ENCODE results near the gene TLX2.
"Not testable (repeated sequence)": the region's sequence is repeated elsewhere in the genome, so short reads cannot be mapped to it uniquely, and the experiment has no call there.

Gene TLX2

DNA sequence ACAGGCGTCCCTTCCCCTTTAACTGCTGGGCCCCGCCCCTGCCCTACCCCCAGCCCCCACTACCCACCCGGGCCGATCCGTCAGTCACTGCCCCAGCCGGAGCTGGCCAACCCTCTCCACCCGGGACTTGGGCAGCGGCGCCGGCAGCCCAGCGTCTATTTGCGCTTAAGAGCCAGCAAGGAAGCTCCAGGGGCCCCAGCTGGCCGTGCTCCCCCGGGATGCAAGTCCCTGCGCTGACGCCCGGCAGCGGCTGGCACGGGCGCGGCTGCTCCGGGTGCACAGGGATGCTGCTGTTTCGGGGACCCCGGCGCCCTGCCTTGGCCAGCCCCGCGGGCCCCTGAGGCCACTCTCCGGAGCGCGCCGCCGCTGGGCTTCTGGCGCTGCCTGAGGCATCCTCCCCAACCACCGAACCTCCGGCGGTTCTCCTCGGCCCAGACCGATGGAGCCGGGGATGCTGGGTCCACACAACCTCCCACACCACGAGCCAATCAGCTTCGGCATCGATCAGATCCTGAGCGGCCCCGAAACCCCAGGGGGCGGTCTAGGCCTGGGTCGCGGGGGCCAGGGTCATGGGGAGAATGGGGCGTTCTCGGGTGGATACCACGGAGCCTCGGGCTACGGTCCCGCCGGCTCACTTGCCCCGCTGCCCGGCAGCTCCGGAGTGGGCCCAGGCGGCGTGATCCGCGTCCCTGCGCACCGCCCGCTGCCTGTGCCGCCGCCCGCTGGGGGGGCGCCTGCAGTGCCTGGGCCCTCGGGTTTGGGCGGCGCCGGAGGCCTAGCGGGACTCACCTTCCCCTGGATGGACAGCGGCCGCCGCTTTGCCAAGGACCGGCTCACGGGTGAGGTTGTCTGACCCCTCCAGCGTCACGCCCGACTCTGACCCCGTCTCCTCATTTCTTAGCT is at the start of gene TLX2:
TSS of gene TLX2 (plus strand) at position 83 of the 903 bp plus-strand sequence. CDS start at position 440, 357 bp downstream.
- DNase-seq (ENCODE audit: low read depth in 2 of 2): no peak

DNA sequence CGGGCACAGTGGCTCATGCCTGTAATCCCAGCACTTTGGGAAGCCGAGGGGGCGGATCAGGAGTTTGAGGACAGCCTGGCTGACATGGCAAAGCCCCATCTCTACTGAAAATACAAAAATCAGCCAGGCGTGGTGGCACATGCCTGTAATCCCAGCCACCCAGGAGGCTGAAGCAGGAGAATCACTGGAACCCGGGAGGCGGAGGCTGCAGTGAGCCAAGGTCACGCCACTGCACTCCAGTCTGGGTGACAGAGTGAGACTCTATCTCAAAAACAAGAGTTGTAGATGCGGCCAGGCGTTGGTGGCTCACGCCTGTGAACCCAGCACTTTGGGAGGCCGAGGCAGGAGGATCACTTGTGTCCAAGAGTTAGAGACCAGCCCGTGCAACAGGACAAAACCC is 43.5 kb upstream of the TLX2 start:
- not testable (repeated sequence) for DNase-seq (ENCODE audit: low read depth in 2 of 2)

DNA sequence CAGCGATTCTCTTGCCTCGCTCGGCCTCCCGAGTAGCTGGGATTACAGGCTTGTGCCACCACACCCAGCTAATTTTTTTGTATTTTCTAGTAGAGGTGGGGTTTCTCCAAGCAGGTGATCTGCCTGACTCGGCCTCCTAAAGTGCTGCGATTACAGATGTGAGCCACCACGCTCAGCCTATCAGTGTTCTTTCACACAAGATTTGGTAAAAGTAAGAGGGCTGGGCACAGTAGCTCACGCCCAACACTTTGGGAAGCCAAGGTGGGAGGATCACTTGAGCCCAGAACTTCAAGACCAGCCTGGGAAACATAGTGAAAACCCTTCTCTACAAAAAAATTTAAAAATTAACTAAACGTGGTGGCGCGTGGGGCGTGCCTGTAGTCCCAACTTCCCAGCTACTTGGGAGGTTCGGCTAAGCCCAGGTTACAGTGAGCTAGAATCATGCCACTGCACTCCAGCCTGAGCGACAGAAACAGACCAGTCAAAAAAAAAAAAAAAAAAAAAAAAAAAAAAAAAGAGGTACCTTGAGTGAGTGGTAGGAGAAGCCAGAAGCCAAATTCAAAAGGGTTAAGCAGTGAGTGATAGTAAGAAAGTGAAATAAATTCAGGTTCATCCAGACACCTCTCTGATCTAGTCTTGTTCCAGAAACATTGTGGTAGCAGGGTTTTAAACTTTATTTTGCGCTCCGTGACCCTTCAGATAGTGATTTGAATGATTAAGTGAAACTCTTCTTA is 42.8 kb upstream of the TLX2 start:
- no peak for DNase-seq (ENCODE audit: low read depth in 2 of 2)

DNA sequence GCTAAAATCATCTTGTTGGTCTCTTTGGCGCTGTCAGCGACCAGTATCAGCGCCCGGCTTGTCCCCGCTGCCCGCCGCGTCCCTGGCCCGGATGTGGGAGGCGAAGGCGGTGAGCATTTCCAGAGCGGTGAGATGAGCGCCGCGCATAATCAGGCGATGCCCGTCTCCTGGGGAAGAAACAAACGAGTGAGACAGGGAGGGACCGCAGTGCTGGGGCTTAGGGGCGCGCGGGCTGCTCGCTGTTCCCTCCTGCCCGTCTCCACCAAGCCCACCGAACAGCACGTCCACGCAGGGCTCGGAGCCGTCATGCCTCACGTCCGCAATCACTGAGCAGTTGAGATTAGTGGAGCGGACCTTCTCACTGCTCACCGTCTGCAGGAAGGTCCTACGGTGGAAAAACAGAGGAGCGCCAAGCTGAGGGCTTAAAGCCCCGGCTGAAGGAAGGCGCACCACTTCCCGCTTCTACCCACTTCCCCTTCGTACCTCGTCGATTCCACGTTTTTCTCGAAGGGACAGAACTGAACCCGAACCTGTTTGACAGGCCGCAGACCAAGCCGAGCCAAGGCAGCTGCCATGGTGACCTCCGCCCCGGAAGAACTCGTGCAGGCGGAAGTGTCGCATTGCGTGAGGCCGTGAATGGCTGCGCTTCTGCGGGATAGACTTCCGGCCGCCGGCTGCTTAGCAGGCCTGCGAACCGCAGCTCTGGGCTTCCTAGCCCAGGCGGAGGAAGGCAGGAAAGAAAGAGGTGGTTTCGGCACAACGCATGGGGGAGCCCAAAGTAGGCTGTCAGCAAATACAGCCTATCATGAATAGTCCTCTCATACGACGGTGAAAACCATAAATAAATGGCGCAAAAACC is 41.9 kb upstream of the TLX2 start, which contains the start of gene MRPL53:
TSS of gene MRPL53 (minus strand) at position 595 of the 859 bp plus-strand sequence. CDS start at position 575, 20 bp downstream.
- DNase-seq (ENCODE audit: low read depth in 2 of 2): peak; percentile 88 to 96

DNA sequence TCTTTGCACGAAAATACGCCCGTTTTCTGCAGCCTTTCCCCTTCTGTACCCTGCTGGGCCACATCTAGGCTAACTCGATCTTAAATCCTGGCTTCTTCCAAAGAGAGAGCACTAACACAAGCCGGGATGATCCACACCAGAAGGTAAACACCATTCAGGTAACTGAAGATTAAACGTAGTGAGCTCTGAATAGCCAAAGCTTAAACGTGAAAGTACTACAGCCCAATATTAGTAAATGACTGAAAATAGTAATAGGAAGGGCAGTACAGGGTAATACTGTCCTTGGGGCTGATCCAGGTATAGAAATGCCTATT is 41.3 kb upstream of the TLX2 start:
- no peak for DNase-seq (ENCODE audit: low read depth in 2 of 2)

DNA sequence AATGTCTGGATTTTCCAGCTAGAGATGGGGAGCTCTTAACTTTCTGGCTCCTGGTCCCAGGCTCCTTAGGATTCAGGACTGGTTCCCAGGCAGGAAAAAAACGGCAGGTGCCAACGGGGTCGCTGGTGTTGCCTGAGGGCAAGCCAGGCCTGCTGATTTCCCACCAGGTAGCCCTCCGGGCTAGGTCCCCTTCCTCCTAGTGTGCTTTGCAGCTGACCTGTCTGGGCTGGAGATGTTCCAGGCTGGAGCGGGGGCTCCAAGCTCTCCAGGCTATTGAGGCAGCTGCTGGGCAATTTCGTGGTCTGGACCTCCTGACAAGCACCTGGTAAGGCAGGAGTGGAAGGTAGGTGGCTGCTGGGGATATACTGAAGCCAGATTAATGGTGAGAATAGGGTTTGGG is 39.8 kb upstream of the TLX2 start:
- DNase-seq (ENCODE audit: low read depth in 2 of 2): no peak

DNA sequence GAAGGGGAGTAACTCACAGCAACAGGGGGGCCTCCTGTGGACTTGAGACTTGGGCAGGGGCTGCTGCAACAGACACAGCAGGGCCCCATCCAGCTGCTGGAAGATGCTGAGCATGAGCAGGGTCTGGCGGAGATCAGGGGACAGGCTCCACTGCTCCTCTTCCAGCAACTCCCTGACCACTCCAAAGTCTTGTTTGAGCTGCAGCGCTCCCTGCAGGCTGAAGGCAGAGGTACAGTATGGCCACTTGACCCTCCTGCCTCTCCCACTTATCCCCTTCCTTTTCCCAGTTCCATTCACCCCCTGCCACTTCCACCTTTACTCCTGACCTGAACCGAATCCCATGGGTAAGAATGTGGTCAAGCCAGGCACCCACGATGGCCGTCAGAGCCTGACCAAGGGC is 39.4 kb upstream of the TLX2 start:
- DNase-seq (ENCODE audit: low read depth in 2 of 2): no peak

DNA sequence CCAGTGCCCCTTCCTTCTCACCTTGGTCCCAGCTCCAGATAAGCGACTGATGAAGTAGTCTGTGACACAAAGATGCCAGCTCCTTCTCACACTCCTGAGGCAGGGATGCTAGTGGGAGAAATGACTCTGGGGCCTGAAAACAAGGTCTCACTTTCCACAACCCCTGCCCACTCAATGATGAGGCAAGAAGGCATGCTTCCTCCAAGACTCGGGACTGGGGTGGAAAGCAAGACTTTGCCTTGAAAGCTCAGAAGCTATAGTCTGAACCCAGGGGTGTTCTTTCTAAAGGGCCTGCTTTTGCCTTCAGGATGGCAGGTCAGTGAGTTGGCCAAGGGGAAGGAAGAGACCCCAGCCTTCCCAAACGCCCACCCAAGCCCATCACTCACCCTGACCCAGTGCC is 32.8 kb upstream of the TLX2 start:
- DNase-seq (ENCODE audit: low read depth in 2 of 2): no peak

DNA sequence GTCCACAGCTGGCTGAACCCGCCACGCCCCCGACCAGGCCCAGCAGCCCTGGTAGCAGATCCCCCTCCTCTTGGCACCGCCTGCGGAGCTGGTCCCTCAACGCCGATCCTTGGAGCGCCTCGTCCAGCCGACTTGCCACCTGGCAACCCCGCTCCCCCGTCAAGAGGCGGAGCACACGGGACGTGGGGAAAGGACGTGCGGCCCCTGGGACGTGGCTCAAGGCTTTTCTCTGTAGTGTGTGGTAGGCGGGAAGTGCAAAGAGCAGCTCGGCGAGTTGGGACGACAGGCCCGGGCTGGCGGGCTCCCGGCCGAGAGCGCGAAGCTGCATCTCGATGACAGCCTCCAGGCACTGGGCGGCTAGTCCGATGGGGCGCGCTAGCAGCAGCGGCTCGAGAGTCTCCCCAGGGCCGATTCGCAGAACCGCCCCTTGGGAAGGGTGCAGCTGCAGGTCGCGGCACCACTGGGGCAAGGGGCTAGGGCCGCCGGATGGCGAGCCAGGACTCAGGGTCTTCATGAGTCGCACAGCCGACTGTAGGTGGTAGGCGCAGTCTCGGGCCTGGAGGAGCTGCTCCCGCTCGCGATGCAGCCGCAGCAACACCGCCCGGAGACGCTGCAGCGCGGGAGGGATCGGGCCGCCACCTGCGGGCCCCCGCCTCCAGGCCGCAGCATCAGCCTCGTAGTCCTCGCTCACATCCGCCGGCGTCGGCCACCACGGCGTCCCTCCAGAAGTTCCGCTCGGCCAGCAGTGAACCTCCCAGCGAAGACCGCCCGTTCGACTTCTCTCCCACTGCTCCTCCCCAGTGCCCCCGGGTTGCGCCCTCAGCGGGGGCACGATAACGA is 32.1 kb upstream of the TLX2 start:
- DNase-seq (ENCODE audit: low read depth in 2 of 2): no peak

DNA sequence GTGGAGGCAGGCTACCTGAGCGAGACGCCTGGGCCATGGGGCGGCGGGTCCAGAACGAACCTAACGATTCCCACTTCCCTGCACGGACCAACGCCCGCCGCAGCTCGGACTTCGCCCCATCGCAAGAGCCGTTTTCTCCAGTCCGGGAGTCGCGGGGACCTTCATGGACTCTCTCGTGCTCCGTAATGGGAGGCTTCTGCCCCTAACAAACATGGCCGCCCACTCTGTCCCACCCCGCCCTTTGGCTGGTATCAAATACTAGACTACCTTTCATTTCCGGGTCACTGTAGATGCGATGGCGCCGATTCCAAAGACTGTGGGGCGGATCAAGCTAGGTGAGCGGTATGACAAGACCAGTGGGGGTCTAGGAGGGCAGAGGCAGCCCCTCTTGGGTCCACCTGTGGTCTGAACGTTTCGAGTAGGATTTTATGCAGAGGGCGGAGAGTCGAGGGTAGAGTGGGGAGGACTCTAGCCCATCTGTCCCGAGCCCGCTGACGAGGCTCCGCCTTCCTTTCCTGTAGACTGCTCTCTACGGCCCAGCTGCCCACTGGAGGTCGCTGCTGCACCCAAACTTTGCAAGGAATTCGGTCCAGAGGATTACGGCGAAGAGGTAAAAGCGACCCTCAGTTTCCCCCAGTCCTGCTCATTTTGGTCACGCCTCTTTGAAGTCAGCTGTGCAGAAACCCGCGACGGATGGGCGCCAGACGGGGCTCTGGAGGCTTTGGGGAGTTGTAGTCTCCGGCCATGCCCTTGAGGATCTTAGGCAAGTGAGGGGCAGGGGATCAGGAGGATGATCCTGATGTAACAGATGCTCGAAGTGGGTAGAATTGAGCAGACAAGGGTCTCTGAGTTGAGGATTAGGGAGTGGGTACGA is 31.2 kb upstream of the TLX2 start, which contains the start of the genes CCDC142 and TTC31:
TSS of gene CCDC142 (minus strand) at position 198 of the 874 bp plus-strand sequence. CDS start at position 37, 161 bp downstream.
TSS of gene TTC31 (plus strand) at position 281 of the 874 bp plus-strand sequence. CDS start at position 296, 15 bp downstream.
- DNase-seq (ENCODE audit: low read depth in 2 of 2): peak; percentile 73 to 81

DNA sequence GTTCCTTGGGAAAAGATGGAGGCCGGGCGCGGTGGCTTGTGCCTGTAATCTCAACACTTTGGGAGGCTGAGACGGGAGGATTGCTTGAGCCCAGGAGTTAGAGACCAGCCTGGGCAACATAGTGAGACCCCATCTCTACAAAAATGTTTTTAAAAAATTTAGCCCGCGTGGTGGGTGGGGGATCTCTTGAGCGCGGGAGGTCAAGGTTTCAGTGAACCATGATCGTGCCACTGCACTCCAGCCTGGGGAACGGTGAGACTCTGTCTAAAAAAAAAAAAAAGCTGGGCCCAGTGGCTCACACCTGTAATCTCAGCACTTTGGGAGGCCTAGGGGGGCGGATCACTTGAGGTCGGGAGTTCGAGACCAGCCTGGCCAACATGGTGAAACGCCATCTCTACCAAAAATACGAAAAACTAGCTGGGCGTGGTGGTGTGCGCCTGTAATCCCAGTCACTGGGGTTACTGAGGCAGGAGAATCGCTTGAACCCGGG is 30.5 kb upstream of the TLX2 start:
- DNase-seq (ENCODE audit: low read depth in 2 of 2): not testable (repeated sequence)

DNA sequence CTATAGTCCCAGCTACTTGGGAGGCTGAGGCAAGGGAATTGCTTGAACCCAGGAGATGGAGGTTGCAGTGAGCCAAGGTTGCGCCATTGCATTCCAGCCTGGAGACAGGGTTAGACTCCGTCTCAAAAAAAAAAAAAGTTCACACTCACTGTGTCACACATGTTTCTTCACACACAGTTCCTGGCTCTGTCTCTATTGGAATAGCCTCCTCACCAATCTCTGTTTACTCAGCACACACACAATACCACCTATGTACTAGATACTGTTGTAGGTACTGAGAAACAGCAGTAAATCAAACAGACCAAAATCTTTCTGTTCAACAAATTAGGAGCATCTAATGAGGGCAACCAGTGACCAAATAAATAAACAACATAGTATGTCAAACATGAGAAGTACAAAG is 28.1 kb upstream of the TLX2 start:
- DNase-seq (ENCODE audit: low read depth in 2 of 2): no peak

DNA sequence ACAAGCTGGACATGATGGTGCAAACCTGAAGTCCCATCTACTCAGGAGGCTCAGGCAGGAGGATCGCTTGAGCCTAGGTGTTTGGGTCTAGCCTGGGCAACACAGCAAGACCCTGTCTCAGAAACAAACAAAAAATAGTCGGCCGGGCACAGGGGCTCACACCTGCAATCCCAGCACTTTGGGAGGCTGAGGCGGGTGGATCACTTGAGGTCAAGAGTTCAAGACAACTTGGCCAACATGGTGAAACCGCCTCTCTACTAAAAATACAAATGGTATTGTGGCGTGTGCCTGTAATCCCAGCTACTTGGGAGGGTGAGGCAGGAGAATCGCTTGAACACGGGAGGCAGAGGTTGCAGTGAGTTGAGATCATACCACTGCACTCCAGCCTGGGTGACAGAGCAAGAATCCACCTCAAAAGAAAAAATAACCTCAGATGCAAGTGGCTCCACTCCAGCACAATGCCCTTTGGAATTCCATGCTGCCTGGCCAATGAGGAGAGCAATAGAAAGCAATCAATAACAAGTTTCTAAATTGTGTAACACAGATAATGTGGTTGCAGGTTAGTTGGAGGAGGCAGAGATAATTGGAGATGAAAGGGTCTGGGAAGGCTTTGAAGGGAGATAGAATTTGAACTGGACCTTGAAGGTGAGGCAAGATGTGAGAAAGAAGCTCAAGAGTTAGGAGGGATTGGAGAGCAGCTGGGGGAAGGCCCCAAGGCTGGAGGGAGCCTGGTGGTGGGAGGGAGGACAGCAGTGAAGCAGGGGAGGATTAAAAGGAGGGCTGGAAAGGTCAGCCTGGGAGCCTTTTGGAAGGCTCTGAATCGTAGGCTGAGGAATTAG is 25.4 kb upstream of the TLX2 start:
- no peak for DNase-seq (ENCODE audit: low read depth in 2 of 2)

DNA sequence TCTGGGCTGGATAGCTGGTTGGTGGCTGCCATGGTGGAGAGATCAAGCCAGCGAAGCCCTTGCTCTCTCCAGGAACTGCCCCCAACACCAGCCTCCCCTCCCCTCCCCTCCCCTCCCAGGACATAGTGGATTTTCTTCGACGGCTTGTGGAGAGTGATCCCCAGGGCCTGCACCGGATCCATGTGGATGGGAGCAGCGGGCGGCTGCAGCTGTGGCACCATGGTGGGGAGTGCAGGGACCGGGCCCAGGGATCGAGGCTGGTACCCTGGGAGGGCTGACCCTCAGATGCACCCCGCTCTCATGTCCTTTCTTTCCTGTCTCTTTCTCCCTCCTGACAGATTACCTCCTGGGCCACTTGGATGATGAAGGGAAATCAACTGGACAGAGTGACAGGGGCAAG is 24.3 kb upstream of the TLX2 start:
- DNase-seq (ENCODE audit: low read depth in 2 of 2): no peak

DNA sequence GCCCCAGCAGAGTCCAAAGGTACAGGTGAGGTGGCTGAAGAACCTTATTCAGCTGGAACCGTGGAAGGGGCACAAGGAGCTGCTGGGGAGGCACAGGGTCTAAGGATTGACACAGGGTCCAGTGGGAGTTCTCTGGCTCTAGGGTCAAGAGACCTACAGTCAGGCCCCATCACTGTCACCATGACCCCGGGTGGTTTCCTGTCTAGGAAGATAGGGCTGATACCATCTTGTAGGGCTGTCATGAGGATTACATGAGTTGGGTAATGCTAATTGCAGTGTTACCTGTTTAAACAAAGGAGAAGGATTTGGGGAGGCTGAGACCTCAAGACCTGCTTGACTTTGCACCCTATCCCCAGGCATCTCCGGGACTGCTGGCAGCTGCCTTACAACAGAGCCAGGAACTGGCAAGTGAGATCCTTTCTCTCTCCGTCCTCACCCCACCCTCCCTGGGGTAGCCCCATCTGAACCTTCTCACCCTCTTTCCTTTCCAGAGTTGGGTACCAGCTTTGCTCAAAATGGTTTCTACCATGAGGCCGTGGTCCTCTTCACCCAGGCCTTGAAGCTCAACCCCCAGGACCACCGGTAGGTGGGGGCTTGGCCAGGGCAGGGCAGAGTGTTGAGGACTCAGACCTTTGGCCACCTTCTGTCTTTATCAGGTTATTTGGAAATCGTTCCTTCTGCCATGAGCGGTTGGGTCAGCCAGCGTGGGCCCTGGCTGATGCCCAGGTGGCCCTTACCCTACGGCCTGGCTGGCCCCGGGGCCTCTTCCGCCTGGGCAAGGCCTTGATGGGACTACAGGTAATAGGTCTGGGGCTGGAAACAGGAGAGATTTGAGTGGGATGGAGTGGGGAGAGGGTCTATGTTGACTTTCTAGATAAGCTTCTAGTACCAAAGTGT is 22.4 kb upstream of the TLX2 start:
- no peak for DNase-seq (ENCODE audit: low read depth in 2 of 2)

DNA sequence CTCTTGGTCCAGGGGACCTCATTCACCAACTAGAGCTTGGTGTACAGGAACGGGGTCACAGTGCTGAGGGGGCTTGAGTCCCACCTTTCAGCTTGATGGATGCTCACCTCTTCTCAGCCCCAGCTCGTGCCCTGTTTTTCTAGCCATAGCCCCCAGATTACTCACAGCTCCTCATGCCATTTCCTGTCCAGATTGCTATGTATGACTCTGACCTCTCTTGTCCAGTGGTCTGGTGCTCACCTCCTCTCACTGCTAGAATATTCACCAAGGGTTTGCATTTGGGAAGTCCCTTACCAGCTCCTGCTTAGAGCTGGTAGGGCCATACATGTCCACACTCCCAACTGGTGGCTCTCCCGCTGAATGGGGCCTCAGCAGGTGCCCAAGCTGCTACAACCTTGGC is 20.7 kb upstream of the TLX2 start:
- no peak for DNase-seq (ENCODE audit: low read depth in 2 of 2)

DNA sequence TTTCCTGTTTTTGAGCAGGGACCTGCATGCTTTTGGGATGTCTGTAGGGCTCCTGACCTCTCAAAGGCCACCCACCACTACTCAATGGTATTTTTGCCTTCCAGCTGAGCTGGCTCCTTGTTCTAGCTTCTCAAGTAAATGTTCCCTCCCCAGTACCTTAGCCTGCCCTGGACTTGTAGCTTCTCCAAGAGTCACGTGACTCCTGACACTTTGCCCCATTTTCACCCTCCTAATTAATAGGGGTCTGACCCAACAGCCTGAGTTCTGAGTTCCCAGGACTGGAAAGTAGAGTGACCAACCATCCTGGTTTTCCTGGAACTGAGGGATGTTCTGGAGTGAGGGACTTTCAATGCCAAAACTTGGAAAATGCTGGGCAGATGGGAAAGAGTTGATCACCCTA is 18.8 kb upstream of the TLX2 start:
- no peak for DNase-seq (ENCODE audit: low read depth in 2 of 2)
